ENCODE measurements around the gene STK32B. TPM values are rescaled to one million over a fixed set of nuclear protein-coding genes. Genes with fewer than 3 reads are reported as not detected.

STK32B gene
- total RNA-seq, 3 donors from 2014 or later: 2.2 to 5.0 (median 4.6) TPM

GRCh38 chr4:5018096-5018495 lies 33.2 kb upstream of the STK32B start:
- no peak overlapping the region for H3K27ac ChIP-seq
- DNase-seq (ENCODE audit: low spot score in 2 of 2): no peak
- no peak for TF ChIP-seq POLR2A (IDR thresholded peaks at IDR 0.05)
- TF ChIP-seq POLR2AphosphoS5 (IDR thresholded peaks at IDR 0.05): no peak
- TF ChIP-seq CTCF (IDR thresholded peaks at IDR 0.05): no peak
- no peaks in the 10 kb centered on the region for H3K4me1 ChIP-seq
- intact Hi-C loops (cut with DNase I; ENCODE audit: low total_unique reads): no loop called here
- H3K4me3 ChIP-seq: no peak overlapping the region
- peaks cover 0 to 20% of the 10 kb centered on the region in 2 donors for H3K27me3 ChIP-seq
- no peaks in the 10 kb centered on the region for H3K36me3 ChIP-seq
- H3K9me3 ChIP-seq: peaks cover 0 to 6% of the 10 kb centered on the region in 2 donors

- H3K4me1 ChIP-seq: no peaks in the 10 kb centered on the region
- H3K4me3 ChIP-seq: no peak overlapping the region
- no peak overlapping the region for H3K27ac ChIP-seq
- TF ChIP-seq CTCF (IDR thresholded peaks at IDR 0.05): no peak
- no peak for TF ChIP-seq POLR2A (IDR thresholded peaks at IDR 0.05)
- no peak for TF ChIP-seq POLR2AphosphoS5 (IDR thresholded peaks at IDR 0.05)
- no peak for DNase-seq (ENCODE audit: low spot score in 2 of 2)
- intact Hi-C loops (cut with DNase I; ENCODE audit: low total_unique reads): no loop called here
- H3K27me3 ChIP-seq: peaks cover 0 to 20% of the 10 kb centered on the region in 2 donors
- peaks cover 0 to 8% of the 10 kb centered on the region in 2 donors for H3K9me3 ChIP-seq
- H3K36me3 ChIP-seq: no peaks in the 10 kb centered on the region
These were observed 32.7 kb upstream of the STK32B start for GRCh38 chr4:5018603-5019002.

DNA sequence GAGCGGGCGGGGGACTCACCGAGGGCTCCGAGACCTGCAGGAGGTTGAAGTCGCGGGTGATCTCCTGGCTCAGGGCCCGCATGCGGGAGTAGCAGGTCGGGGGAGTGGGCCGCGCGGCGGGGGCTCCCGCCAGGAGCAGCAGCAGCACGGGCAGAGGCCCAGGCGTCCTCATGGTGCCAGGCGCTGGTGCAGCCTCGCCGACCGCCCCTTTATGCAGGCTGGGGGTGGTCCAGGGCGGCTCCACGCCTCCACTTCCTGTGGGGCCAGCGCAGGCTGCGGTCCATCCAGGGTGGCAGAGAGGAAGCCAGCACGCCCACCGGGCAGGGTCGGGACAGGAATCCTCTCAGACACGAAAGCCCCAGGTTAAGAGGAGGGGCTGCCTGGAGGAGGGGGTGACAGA lies 32.0 kb upstream of the STK32B start, which contains the start of gene CYTL1:
TSS of gene CYTL1 (minus strand) at position 185 of the 400 bp plus-strand sequence. CDS start at position 172, 13 bp downstream.
- peaks cover 0 to 20% of the 10 kb centered on the region in 2 donors for H3K27me3 ChIP-seq
- intact Hi-C loops (cut with DNase I; ENCODE audit: low total_unique reads): no loop called here
- DNase-seq (ENCODE audit: low spot score in 2 of 2): no peak
- H3K4me1 ChIP-seq: no peaks in the 10 kb centered on the region
- no peak within 1 kb of the TSS for H3K27ac ChIP-seq
- TF ChIP-seq POLR2AphosphoS5 (IDR thresholded peaks at IDR 0.05) (no peak), CTCF (IDR thresholded peaks at IDR 0.05) (no peak)
- peaks cover 0 to 8% of the 10 kb centered on the region in 2 donors for H3K9me3 ChIP-seq
- no peaks in the 10 kb centered on the region for H3K36me3 ChIP-seq
- peak within 1 kb of the TSS in 2 of 3 donors; percentile 33 to 54 for H3K4me3 ChIP-seq

DNA sequence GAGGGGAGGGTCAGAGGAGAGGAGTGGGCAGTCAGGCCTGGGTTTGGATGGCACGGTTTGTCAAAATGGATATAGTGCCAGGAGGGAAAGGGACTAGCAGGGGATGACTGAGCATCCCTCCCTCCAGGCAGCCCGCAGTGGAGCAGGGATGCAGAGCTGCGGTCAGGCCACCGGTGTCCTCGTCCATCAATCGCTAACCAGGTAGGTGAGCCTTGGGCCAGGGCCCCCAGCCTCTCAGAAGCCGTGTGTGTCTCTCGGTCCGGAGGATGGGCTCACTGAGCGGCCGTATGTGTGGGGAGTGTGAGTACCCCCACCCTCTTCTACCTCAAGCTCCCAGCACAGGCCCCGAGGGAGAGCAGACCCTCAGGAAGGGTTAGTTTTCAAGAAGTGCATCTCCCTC lies 31.5 kb upstream of the STK32B start:
- DNase-seq (ENCODE audit: low spot score in 2 of 2): no peak
- intact Hi-C loops (cut with DNase I; ENCODE audit: low total_unique reads): no loop called here
- H3K36me3 ChIP-seq: no peaks in the 10 kb centered on the region
- peaks cover 0 to 17% of the 10 kb centered on the region in 2 donors for H3K27me3 ChIP-seq
- peaks cover 0 to 8% of the 10 kb centered on the region in 2 donors for H3K9me3 ChIP-seq
- no peak overlapping the region for H3K27ac ChIP-seq
- no peak for TF ChIP-seq POLR2AphosphoS5 (IDR thresholded peaks at IDR 0.05)
- no peak for TF ChIP-seq CTCF (IDR thresholded peaks at IDR 0.05)
- no peak for TF ChIP-seq POLR2A (IDR thresholded peaks at IDR 0.05)
- no peak overlapping the region for H3K4me3 ChIP-seq
- no peaks in the 10 kb centered on the region for H3K4me1 ChIP-seq

- H3K36me3 ChIP-seq: no peaks in the 10 kb centered on the region
- peaks cover 0 to 8% of the 10 kb centered on the region in 2 donors for H3K9me3 ChIP-seq
- H3K27me3 ChIP-seq: peaks cover 0 to 16% of the 10 kb centered on the region in 2 donors
- DNase-seq (ENCODE audit: low spot score in 2 of 2): no peak
- intact Hi-C loops (cut with DNase I; ENCODE audit: low total_unique reads): no loop called here
- TF ChIP-seq CTCF (IDR thresholded peaks at IDR 0.05): no peak
- no peak for TF ChIP-seq POLR2A (IDR thresholded peaks at IDR 0.05)
- no peak for TF ChIP-seq POLR2AphosphoS5 (IDR thresholded peaks at IDR 0.05)
- H3K27ac ChIP-seq: no peak overlapping the region
- H3K4me3 ChIP-seq: no peak overlapping the region
- H3K4me1 ChIP-seq: no peaks in the 10 kb centered on the region
These were observed 30.9 kb upstream of the STK32B start for GRCh38 chr4:5020341-5020740.
